Esophagus squamous epithelium (tissue), 5 donors: ENCODE data around the gene INSR. TPM values are rescaled to one million over a fixed set of nuclear protein-coding genes. Genes with fewer than 3 reads are reported as not detected.

Source experiments
- DNase-seq: peaks from one replicate; lab custom pipeline; 2025; lab: John Stamatoyannopoulos, UW
- H3K27ac ChIP-seq, 4 donors: fragments of 200-600 bp; sonication (generic); one replicate each; pipeline ENCODE4 v1.5.1; 2016 to 2019; ENCODE audit warnings: mild to moderate bottlenecking in 1 of 4
- H3K27me3 ChIP-seq, 4 donors: fragments of 200-600 bp; sonication (generic); 1 replicate in 3 of 4; 2 replicates in 1 of 4; pipeline versions ENCODE4 v1.5.1 to v1.6.0; 2017 to 2021; ENCODE audit warnings: antibody characterized with exemption in 1 of 4
- H3K36me3 ChIP-seq, 3 donors: fragments of 200-600 bp; sonication (generic); one replicate each; pipeline ENCODE4 v1.5.1; 2016 to 2019
- H3K4me1 ChIP-seq, 3 donors: fragments of 200-600 bp; sonication (generic); one replicate each; pipeline ENCODE4 v1.5.1; 2017 to 2019
- H3K4me3 ChIP-seq, 4 donors: fragments of 200-600 bp; sonication (generic); 1 replicate in 3 of 4; 2 replicates in 1 of 4; pipeline ENCODE4 v1.5.1; 2016 to 2019; ENCODE audit warnings: mild to moderate bottlenecking in 2 of 4, moderate library complexity in 1 of 4
- H3K9me3 ChIP-seq, 3 donors: fragments of 200-600 bp; sonication (generic); one replicate each; pipeline ENCODE4 v1.5.1; 2016 to 2019
- POLR2A ChIP-seq, 4 donors: fragments of 450-650 bp; IDR thresholded peaks; one replicate each; pipeline ENCODE4 v1.6.1; 2017; ENCODE audit warnings: antibody characterized with exemption in 4 of 4, mild to moderate bottlenecking in 4 of 4, moderate library complexity in 3 of 4
- WGBS, 2 donors: methylation state at CpG; one replicate each; pipeline ENCODE4 v1.1.5; 2018; 5-methylcytosine and 5-hydroxymethylcytosine counted together
- intact Hi-C: fragments of 100-400 bp; cut with DNase I; formaldehyde crosslinking; loops from one replicate; pipeline ENCODE4 v1.15.0; 2022
- total RNA-seq, 4 donors: library from RNA; depleted of rRNA; stranded (reverse); fragments of >200 nt; gene quantifications; one replicate each; pipeline ENCODE4 v1.1.0, GENCODE V29; 2016
- TF ChIP-seq, protein P1 (sequence below), 6 experiments: fragments of 450-650 bp in 4 of 6; fragments of 200-600 bp in 2 of 6; sonication (generic) in 2 of 6; IDR thresholded peaks; one replicate each; pipeline ENCODE4 v1.5.1; 2016 to 2019; ENCODE audit warnings: antibody characterized with exemption in 6 of 6, mild to moderate bottlenecking in 4 of 6, moderate library complexity in 4 of 6
- donor health status: DM: yes; HTN: yes; CAD: no.

Gene INSR
- total RNA-seq, 4 donors from 2014 or later, result 4.9 to 33.4 (median 10.8) TPM

DNA sequence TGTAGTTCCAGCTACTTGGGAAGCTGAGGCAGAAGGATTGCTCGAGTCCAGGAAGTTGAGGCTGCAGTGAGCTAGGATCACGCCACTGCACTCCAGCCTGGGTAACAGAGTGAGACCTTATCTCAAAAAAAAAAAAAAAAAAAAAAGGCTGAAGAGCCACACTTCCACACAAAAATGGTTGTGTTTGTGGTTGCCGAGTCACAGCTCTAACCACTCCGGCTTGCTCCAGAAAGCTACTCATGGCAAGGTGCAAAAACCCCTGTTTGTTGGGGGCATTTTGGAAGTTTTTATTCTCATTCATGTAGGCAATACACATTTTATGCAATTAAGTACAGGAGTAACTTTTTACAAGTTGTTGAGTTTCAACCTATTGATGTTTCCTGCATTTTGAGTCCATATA, 93.5 kb downstream of the INSR start:
- no peaks in the 10 kb centered on the region for H3K9me3 ChIP-seq
- peaks cover 5 to 23% (median 16%) of the 10 kb centered on the region in 3 donors for H3K4me1 ChIP-seq
- H3K27ac ChIP-seq, result no peak overlapping the region
- DNase-seq, result no peak
- H3K36me3 ChIP-seq, result no peaks in the 10 kb centered on the region
- peaks cover 0 to 6% (median 0%) of the 10 kb centered on the region in 4 donors for H3K27me3 ChIP-seq
- intact Hi-C loops, result no loop called here
- no peak for TF ChIP-seq POLR2A (IDR thresholded peaks at IDR 0.05)
- TF ChIP-seq, protein P1, sequence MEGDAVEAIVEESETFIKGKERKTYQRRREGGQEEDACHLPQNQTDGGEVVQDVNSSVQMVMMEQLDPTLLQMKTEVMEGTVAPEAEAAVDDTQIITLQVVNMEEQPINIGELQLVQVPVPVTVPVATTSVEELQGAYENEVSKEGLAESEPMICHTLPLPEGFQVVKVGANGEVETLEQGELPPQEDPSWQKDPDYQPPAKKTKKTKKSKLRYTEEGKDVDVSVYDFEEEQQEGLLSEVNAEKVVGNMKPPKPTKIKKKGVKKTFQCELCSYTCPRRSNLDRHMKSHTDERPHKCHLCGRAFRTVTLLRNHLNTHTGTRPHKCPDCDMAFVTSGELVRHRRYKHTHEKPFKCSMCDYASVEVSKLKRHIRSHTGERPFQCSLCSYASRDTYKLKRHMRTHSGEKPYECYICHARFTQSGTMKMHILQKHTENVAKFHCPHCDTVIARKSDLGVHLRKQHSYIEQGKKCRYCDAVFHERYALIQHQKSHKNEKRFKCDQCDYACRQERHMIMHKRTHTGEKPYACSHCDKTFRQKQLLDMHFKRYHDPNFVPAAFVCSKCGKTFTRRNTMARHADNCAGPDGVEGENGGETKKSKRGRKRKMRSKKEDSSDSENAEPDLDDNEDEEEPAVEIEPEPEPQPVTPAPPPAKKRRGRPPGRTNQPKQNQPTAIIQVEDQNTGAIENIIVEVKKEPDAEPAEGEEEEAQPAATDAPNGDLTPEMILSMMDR (IDR thresholded peaks at IDR 0.05), result no peak
- H3K4me3 ChIP-seq, result no peak overlapping the region
- WGBS, 2 donors, result 74 to 77% methylated on average over 4 of the region's 4 CpGs

GRCh38 chr19:7199613-7200533, 94.3 kb downstream of the INSR start:
- peaks cover 0 to 6% (median 0%) of the 10 kb centered on the region in 4 donors for H3K27me3 ChIP-seq
- no peak overlapping the region for H3K4me3 ChIP-seq
- TF ChIP-seq, protein P1 (IDR thresholded peaks at IDR 0.05), result no peak
- TF ChIP-seq POLR2A (IDR thresholded peaks at IDR 0.05), result no peak
- H3K27ac ChIP-seq, result no peak overlapping the region
- 59 to 66% methylated on average over 6 to 11 of the region's 14 CpGs for WGBS, 2 donors
- intact Hi-C loops, result loop anchor here (2.0 kb wide), 1 partner anchor 93 kb away; no protein-coding TSS in a partner anchor
- no peaks in the 10 kb centered on the region for H3K9me3 ChIP-seq
- H3K36me3 ChIP-seq, result no peaks in the 10 kb centered on the region
- no peak for DNase-seq
- peaks cover 5 to 23% (median 16%) of the 10 kb centered on the region in 3 donors for H3K4me1 ChIP-seq

DNA sequence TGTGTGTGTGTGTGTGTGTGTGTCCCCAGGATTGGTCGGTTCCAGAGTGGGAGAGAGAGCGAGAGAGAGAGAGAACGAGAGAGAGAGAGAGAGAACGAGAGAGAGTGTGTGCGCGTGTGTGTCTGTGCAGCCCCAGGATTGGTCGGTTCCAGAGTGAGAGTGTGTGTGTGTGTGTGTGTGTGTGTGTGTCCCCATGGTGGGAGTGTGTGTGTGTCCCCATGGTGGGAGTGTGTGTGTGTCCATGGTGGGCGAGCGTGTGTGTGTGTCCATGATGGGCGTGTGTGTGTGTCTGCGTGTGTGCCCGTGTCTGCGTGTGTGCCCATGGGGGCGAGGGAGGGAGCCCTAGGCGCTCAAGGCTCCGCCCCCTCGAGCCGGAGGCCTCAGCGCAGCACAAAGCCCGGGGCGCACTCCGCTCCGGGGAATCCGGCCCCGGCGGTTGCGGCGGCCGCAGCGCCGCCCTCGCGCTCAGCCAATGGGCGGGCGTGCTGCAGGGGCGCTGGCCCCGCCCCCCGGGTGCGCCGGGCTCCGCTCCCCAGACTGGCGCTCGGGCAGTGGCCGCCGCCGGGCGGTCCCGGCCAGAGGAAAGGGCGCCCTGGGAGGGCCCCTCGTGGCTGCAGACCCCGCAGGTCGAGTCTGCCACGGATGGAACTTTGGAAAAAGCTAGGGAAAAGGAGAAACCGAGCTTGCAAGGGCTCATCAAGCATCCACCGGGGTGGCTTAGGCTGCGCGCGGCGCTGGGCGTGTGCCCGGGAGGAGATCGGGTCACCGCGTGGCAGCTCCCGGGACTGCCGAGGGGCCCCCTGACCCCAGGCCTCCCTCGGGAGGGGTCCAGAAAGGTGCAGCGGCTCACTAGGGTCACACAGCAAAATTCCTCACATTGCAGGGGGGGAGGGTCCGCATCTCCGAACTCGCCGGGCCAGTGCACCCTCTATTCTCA, 96.2 kb downstream of the INSR start:
- intact Hi-C loops, result loop anchor here (2.0 kb wide), 1 partner anchor 95 kb away; no protein-coding TSS in a partner anchor
- WGBS, 2 donors, result 0 to 1% methylated on average over 17 to 22 of the region's 72 CpGs
- H3K4me3 ChIP-seq, result peak overlapping the region; percentile 39 to 74 (median 68)
- no peaks in the 10 kb centered on the region for H3K9me3 ChIP-seq
- no peaks in the 10 kb centered on the region for H3K36me3 ChIP-seq
- H3K4me1 ChIP-seq, result peaks cover 5 to 23% (median 16%) of the 10 kb centered on the region in 3 donors
- TF ChIP-seq, protein P1 (IDR thresholded peaks at IDR 0.05), result peak in 3 of 6 experiments; percentile 9 to 44 (median 18)
- peak in 1 of 4 donors; percentile 67 for TF ChIP-seq POLR2A (IDR thresholded peaks at IDR 0.05)
- peak overlapping the region; percentile 77 to 94 (median 85) for H3K27ac ChIP-seq
- H3K27me3 ChIP-seq, result peaks cover 0 to 6% (median 0%) of the 10 kb centered on the region in 4 donors
- DNase-seq, result peak; percentile 42

GRCh38 chr19:7197119-7197759, 97.0 kb downstream of the INSR start:
- Histone ChIP-seq H3K27ac (peak overlapping the region; percentile 77 to 94 (median 85)), H3K27me3 (peaks cover 0 to 6% (median 0%) of the 10 kb centered on the region in 4 donors), H3K36me3 (no peaks in the 10 kb centered on the region), H3K4me3 (peak overlapping the region; percentile 39 to 74 (median 68)), H3K9me3 (no peaks in the 10 kb centered on the region), H3K4me1 (peaks cover 5 to 23% (median 16%) of the 10 kb centered on the region in 3 donors)
- WGBS, 2 donors, result 1 to 7% methylated on average over 9 to 23 of the region's 27 CpGs
- intact Hi-C loops, result no loop called here
- no peak for TF ChIP-seq POLR2A (IDR thresholded peaks at IDR 0.05)
- TF ChIP-seq, protein P1 (IDR thresholded peaks at IDR 0.05), result peak in 1 of 6 experiments; percentile 5
- DNase-seq, result peak; percentile 46
